Osteoblast (primary cell): ENCODE measurements around the gene TBC1D8. TPM values are rescaled to one million over a fixed set of nuclear protein-coding genes. Genes with fewer than 3 reads are reported as not detected.
A peak's percentile ranks its signal among the peaks of the same experiment; 100 is the strongest.

Experiments used
- DNase-seq: peaks from one replicate; pipeline ENCODE4 v3.0.0; 2011; ENCODE audit warnings: low spot score, mixed read lengths; ENCODE audit not compliant: insufficient read length; ENCODE audit errors: missing footprints
- H2AFZ ChIP-seq: 2 replicates; pipeline ENCODE4 v1.6.0; 2011; ENCODE audit warnings: mild to moderate bottlenecking, low read length
- H3K27ac ChIP-seq: 2 replicates; pipeline ENCODE4 v1.5.1; 2011; ENCODE audit warnings: mild to moderate bottlenecking, low read depth, low read length, moderate library complexity
- H3K27me3 ChIP-seq: 2 replicates; pipeline ENCODE4 v1.6.0; 2012; ENCODE audit warnings: mild to moderate bottlenecking, control low read depth, inconsistent platforms, low read length, moderate library complexity; ENCODE audit not compliant: insufficient read depth
- H3K36me3 ChIP-seq: 2 replicates; pipeline ENCODE4 v1.5.1; 2011; ENCODE audit warnings: mild to moderate bottlenecking, low read length, control low read depth, moderate library complexity; ENCODE audit not compliant: insufficient read depth
- H3K4me1 ChIP-seq: 2 replicates; pipeline ENCODE4 v1.5.1; 2011; ENCODE audit warnings: mild to moderate bottlenecking, low read length, control low read depth, moderate library complexity; ENCODE audit not compliant: insufficient read depth
- H3K4me2 ChIP-seq: 2 replicates; pipeline ENCODE4 v1.6.0; 2011; ENCODE audit warnings: mild to moderate bottlenecking, low read length; ENCODE audit not compliant: insufficient read depth
- H3K4me3 ChIP-seq: fragments of 200-600 bp; sonication (generic); 3 replicates; pipeline ENCODE4 v1.5.1; 2012; ENCODE audit warnings: mild to moderate bottlenecking, low read length, inconsistent platforms; ENCODE audit not compliant: insufficient read depth
- H3K79me2 ChIP-seq: 2 replicates; pipeline ENCODE4 v1.6.0; 2012; ENCODE audit warnings: mild to moderate bottlenecking, low read length, control low read depth, inconsistent platforms; ENCODE audit not compliant: insufficient read depth
- H3K9me3 ChIP-seq: 2 replicates; pipeline ENCODE4 v1.5.1; 2011; ENCODE audit warnings: low read depth, low read length, control low read depth
- H4K20me1 ChIP-seq: 2 replicates; pipeline ENCODE4 v1.6.0; 2012; ENCODE audit warnings: mild to moderate bottlenecking, low read length, control low read depth; ENCODE audit not compliant: insufficient read depth
- total RNA-seq: library from RNA; depleted of rRNA; stranded (reverse); fragments of >200 nt; gene quantifications from 2 replicates; pipeline ENCODE4 v1.2.3, GENCODE V29; 2012
- TF ChIP-seq, protein P1 (sequence below): IDR thresholded peaks from 2 replicates; pipeline ENCODE4 v1.5.1; 2011; ENCODE audit warnings: mild to moderate bottlenecking, low read depth, low read length, moderate library complexity; ENCODE audit errors: extremely low read depth

TBC1D8 gene
- total RNA-seq, 1 donor = 13.4 TPM

- H3K27ac ChIP-seq = peak overlapping the region; percentile 74
Measured at GRCh38 chr2:100978582-100979191, 172.5 kb downstream of the TBC1D8 start.

DNA sequence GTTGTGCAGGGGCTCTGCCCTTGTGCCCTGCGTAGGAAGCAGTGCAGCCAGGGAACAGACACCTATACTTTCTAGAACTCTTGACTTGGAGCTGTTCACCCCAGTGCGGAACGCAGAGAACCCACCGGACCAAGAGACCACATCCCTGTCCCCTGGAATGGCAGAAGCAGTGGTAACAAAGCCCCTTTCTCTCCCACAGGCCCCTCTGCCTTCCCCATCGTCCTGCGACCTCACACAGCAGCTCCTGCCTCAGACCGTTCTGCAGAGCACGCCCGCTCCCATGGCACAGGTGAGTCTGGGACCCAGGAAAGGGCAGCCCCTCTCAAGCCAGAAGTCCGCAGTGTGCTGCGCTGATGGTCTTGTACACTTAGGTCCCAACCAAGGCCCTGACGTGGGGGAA lies 173.7 kb downstream of the TBC1D8 start:
- TF ChIP-seq, protein P1, sequence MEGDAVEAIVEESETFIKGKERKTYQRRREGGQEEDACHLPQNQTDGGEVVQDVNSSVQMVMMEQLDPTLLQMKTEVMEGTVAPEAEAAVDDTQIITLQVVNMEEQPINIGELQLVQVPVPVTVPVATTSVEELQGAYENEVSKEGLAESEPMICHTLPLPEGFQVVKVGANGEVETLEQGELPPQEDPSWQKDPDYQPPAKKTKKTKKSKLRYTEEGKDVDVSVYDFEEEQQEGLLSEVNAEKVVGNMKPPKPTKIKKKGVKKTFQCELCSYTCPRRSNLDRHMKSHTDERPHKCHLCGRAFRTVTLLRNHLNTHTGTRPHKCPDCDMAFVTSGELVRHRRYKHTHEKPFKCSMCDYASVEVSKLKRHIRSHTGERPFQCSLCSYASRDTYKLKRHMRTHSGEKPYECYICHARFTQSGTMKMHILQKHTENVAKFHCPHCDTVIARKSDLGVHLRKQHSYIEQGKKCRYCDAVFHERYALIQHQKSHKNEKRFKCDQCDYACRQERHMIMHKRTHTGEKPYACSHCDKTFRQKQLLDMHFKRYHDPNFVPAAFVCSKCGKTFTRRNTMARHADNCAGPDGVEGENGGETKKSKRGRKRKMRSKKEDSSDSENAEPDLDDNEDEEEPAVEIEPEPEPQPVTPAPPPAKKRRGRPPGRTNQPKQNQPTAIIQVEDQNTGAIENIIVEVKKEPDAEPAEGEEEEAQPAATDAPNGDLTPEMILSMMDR = no peak

More at GRCh38 chr2:100978582-100979191, 172.5 kb downstream of the TBC1D8 start:
- peak overlapping the region; percentile 69 for H2AFZ ChIP-seq
- DNase-seq = no peak
- H3K9me3 ChIP-seq = no peaks in the 10 kb centered on the region
- no peaks in the 10 kb centered on the region for H3K79me2 ChIP-seq
- H3K4me2 ChIP-seq = peak overlapping the region; percentile 69
- H3K4me3 ChIP-seq = peak overlapping the region; percentile 53
- H4K20me1 ChIP-seq = no peaks in the 10 kb centered on the region
- TF ChIP-seq, protein P1 = no peak
- no peaks in the 10 kb centered on the region for H3K36me3 ChIP-seq
- H3K4me1 ChIP-seq = peaks cover 20% of the 10 kb centered on the region
- H3K27me3 ChIP-seq = no peaks in the 10 kb centered on the region

GRCh38 chr2:100976645-100977391 lies 174.4 kb downstream of the TBC1D8 start:
- H3K79me2 ChIP-seq = no peaks in the 10 kb centered on the region
- peak overlapping the region; percentile 74 for H3K27ac ChIP-seq
- no peaks in the 10 kb centered on the region for H3K9me3 ChIP-seq
- peak overlapping the region; percentile 53 for H3K4me2 ChIP-seq
- H2AFZ ChIP-seq = peak overlapping the region; percentile 55
- no peaks in the 10 kb centered on the region for H4K20me1 ChIP-seq
- H3K4me1 ChIP-seq = peaks cover 20% of the 10 kb centered on the region
- H3K27me3 ChIP-seq = peaks cover 3% of the 10 kb centered on the region
- peak; percentile 97 for DNase-seq
- no peaks in the 10 kb centered on the region for H3K36me3 ChIP-seq
- TF ChIP-seq, protein P1 = no peak
- no peak overlapping the region for H3K4me3 ChIP-seq

More for the DNA sequence above, 173.7 kb downstream of the TBC1D8 start:
- peaks cover 20% of the 10 kb centered on the region for H3K4me1 ChIP-seq
- no peaks in the 10 kb centered on the region for H3K79me2 ChIP-seq
- H3K27me3 ChIP-seq = no peaks in the 10 kb centered on the region
- no peaks in the 10 kb centered on the region for H4K20me1 ChIP-seq
- no peaks in the 10 kb centered on the region for H3K9me3 ChIP-seq
- peak overlapping the region; percentile 74 for H3K27ac ChIP-seq
- H2AFZ ChIP-seq = no peak overlapping the region
- H3K36me3 ChIP-seq = no peaks in the 10 kb centered on the region
- no peak overlapping the region for H3K4me3 ChIP-seq
- peak overlapping the region; percentile 53 for H3K4me2 ChIP-seq
- no peak for DNase-seq

- peak overlapping the region; percentile 53 for H3K4me2 ChIP-seq
- H3K4me3 ChIP-seq = no peak overlapping the region
- TF ChIP-seq, protein P1 = no peak
- H3K27me3 ChIP-seq = peaks cover 3% of the 10 kb centered on the region
- H3K9me3 ChIP-seq = no peaks in the 10 kb centered on the region
- H3K4me1 ChIP-seq = peaks cover 20% of the 10 kb centered on the region
- no peaks in the 10 kb centered on the region for H4K20me1 ChIP-seq
- DNase-seq = no peak
- no peaks in the 10 kb centered on the region for H3K79me2 ChIP-seq
- H3K36me3 ChIP-seq = no peaks in the 10 kb centered on the region
- H3K27ac ChIP-seq = peak overlapping the region; percentile 74
- H2AFZ ChIP-seq = no peak overlapping the region
Measured at GRCh38 chr2:100976061-100976460, 175.1 kb downstream of the TBC1D8 start.
